GM21717 (cell line): Measurements from ENCODE around the gene PNPLA7.
"Not testable (repeated sequence)": the region's sequence is repeated elsewhere in the genome, so short reads cannot be mapped to it uniquely, and the experiment has no call there.

ENCODE experiments used
- ATAC-seq: cut with Tn5 transposase; IDR thresholded peaks from one replicate; pipeline ENCODE4 v1.9.1; 2021; ENCODE audit warnings: mild to moderate bottlenecking, moderate library complexity; ENCODE audit not compliant: unreplicated experiment

PNPLA7 gene

GRCh38 chr9:137426018-137426681, 124.1 kb downstream of the PNPLA7 start:
- no peak for ATAC-seq

- peak; percentile 43 for ATAC-seq
These were observed 126.5 kb downstream of the PNPLA7 start for GRCh38 chr9:137423514-137424291.

GRCh38 chr9:137422604-137423513, 127.3 kb downstream of the PNPLA7 start, which contains the start of the genes EXD3 and NOXA1:
Gene EXD3, minus strand, starts transcription at chr9:137423162. Its CDS starts 27,805 bp downstream, at chr9:137395357.
Gene NOXA1, plus strand, starts transcription at chr9:137423393. Its CDS starts 137 bp downstream, at chr9:137423530.
- peak; percentile 74 for ATAC-seq

DNA sequence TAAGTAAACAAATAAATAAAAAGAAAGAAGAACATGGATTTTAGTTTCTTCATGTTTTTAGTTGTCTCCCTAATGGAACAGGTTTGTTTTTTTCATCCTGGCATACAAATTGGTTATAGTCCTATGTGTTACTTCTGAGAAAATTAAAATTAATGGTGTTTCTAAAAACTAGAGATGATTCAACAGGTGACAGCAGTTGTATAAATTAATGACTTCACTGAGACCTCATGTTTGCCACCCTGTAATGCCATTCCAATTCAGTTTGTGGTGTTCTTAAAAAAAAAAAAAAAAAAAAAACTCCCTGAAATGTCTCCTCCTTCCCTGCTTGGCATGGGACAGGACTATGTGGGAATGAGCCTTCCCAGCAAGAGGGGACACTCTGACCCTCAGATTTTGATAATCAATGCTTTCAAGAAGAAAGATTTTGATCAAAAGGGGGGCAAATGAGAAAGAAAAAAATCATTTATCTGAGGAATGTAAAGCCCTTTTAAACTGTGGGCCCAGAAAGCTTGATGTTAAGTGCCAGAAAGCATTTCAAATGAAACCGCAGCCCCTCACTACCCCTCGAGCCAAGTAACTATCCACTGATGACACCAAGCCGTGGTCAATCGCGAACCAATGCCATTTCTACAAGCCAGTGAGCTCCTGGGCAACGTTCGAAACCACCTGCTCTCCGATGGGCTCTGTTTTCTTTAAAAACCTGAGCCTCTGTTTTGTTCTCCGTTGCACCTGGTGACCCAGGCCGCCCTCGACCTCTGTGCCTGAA, 128.2 kb downstream of the PNPLA7 start:
- ATAC-seq: no peak

- no peak for ATAC-seq
These were observed 132.8 kb downstream of the PNPLA7 start for GRCh38 chr9:137417161-137418021.

DNA sequence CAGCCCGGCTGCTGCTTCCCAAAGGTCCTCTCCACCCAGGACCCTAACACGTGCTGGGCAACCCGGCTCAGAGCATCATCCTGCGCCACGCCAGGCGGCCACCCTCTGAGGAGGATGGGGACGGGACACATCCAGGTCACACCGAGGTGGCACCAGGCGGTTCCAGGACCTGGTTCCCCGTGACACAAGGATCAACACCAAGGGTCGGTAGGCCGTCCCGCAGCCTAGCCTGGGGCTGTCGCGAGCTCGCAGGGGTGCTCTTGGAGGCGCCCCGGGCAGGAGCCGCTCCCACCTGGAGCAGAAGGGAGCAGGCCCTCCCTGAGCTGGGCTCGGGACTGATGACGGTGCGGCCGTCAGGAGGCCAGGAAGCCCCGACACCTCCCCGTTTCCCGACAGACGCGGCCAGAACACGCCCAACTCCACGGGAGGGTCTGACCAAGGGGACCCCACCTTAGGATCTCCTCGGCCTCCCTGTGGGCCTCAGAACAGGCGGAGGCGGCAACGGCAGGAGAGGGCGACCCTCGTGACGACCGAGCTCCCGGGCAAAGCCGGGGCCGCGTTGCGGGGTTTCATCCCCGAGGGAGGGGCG, 133.5 kb downstream of the PNPLA7 start:
- ATAC-seq: no peak

DNA sequence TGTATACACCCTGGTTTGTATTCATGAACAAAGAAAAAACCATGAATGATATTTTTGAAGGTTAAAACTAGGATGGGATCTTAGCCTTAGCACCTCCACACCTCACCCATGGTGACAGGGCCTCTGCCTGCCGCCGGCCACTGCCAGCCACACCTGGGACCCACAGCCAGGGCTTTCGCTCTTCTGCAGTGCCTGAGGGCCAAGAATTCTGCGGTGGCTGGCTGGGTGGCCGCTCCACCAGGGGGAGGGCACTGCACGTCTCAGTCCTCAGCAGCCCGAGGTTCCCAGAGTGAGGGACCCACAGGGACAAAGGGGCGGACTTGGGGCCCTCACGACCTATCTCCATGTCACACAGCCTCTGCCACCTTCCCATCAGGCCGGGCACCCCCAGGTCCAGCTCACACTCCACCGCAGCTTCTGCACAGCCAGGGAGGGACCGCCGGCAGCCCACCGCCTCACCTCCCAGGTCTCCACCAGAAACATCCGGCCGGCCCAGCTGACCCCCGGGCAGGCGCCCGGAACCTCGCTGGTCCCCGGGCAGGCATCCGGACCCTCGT, 134.1 kb downstream of the PNPLA7 start:
- ATAC-seq: no peak

DNA sequence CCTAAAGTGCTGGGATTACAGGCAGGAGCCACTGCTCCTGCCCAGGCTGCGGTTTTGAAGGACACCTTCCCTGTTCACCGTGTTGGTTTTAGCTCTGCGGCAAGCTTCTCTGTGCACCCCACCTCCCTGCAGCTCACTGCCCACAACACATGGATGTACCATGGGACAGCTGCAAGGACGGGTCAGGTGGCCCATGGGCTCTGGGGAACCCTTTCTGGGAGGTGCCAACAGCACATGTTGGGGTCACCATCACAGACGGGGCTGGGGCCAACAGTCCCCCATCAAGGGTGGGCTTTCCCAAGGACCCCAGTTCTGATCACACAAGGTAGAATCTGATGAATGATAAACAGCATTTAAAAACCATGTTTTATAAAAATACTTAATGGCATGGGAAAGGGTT, 134.8 kb downstream of the PNPLA7 start:
- ATAC-seq: no peak

DNA sequence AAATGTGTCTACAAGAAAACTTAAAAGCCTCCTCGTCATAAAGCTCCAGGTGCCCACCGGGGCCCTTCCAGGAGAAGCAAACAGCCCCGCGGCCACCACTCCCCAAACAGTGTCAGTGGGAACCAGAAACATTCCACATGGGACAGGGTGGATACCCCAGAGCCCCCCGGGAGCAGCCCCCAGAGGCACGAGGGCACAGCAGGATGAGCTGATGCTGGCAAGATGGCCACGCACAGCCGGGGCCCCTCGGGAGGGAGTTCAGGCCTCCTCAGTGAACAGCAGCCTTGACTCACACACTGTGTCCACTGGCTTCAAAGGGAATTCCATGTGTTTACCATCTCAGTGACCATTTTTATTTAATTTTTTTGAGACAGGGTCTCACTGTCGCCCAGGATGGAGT, 137.8 kb downstream of the PNPLA7 start:
- no peak for ATAC-seq

DNA sequence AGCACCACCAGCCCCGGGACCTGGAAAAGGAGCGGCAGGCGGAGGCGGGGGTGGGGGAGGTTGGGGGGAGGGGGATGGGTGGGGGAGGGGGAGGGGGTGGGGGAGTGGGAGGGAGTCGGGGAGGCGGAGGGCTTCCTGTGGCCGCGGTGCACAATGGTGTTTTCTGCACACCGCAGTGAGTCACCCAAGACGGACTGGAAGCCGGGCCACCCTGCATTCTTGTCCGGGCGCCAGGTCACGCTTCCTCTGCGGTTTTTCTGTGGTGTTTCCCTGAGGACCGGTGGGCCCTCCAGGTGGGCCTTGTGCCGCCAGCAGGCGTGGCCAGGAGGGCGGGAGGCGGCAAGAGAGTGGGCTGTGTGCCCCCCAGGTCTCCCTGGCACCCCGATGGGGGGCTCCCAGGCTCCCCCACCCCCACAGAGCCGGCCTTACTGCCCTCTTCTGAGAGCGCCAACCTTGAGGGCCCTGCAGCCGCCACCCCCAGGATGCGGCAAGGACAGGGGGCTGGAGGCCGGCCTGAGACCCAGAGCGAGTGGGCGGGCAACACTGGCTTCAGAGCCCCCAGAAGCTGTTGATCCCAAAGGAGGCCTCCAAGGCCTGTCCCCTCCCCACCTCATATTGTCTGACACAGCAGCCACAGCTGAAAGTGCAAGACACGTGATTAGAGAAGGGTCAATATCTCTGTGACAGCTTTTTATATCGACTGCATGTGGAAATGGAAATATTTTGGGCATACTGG, 138.4 kb downstream of the PNPLA7 start:
- ATAC-seq: no peak

DNA sequence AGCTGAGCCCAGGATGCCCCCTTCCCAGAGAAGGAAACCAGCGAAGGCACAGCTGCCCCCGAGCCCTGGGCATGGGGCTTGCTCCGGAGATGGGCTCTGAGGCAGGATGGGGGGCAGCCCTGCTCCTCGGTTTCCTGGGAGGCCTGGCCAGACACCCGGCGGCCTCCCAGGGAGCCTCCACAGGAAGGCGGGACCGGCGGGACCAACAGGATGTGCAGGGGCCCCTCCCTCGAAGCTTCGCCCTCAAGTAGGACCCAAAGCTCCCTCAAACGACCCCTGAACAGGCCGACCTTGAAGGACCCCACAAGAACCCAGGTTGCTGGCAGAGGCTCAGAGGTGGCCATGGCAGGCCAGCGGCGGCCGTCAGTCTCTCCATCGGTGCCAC, 138.9 kb downstream of the PNPLA7 start:
- ATAC-seq: no peak

GRCh38 chr9:137410891-137411249, 139.3 kb downstream of the PNPLA7 start:
- no peak for ATAC-seq

GRCh38 chr9:137410236-137410890, 139.8 kb downstream of the PNPLA7 start:
- not testable (repeated sequence) for ATAC-seq
